Astrocyte of the hippocampus (primary cell): ENCODE measurements around the gene GRIA3.
A peak's percentile ranks its signal among the peaks of the same experiment; 100 is the strongest.
"Not testable (repeated sequence)": the region's sequence is repeated elsewhere in the genome, so short reads cannot be mapped to it uniquely, and the experiment has no call there.

Experiments used
- DNase-seq: peaks from one replicate; pipeline ENCODE4 v3.0.0; 2011; ENCODE audit warnings: low read depth, low spot score

Gene GRIA3

GRCh38 chrX:123455693-123456092 lies 271.6 kb downstream of the GRIA3 start:
- DNase-seq = no peak

- no peak for DNase-seq
Observed at GRCh38 chrX:123464709-123465108, 280.6 kb downstream of the GRIA3 start.

DNA sequence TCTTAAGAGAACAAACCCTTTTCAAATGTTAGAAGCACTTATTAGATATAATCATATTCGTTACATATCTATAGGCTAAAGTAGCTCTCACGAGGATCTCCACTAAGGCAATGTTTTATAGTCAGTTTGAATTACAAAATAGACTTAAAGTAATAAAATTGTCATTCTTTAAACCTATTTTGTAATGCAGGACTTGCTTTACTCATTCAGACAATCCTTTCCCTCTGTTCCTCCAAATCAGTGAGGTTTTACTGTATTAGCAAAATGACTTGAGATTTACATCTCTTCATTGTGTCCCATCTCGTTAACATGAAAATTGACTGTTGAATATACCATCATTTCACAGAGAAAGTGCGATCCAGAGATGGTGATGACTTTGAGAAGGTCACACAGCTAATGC lies 284.4 kb downstream of the GRIA3 start:
- DNase-seq = no peak

GRCh38 chrX:123475068-123475724 lies 291.1 kb downstream of the GRIA3 start:
- peak; percentile 36 for DNase-seq

DNA sequence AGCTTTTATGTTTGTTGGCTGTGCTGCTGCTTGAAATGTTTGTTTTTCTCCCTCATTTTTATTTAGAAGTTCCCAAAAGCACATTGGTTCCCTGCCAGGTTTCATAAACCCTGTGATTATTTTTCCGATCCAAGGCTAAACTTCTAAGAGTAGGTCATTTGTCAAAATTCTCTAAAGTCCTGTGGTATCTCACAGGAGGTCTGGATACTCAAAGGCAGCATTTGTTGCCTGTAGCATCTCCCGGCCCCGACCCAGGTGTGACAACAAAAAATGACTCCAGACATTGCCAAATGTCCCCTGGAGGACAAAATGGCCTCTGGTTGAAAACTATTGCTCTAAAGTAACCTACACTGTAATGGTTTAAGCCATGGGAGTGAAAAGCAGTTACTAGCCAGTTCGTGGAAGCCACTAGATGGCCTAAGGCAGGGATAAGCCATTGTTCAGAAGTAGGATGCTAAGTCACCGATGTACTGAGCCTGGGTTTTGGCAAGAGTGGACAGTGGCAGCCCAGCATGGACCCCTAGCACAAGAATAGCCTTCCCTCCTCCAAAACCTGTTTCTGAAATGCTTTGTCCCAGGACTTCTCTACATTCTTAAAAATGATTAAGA lies 292.6 kb downstream of the GRIA3 start:
- DNase-seq = peak; percentile 57

GRCh38 chrX:123477673-123478072 lies 293.6 kb downstream of the GRIA3 start:
- no peak for DNase-seq

DNA sequence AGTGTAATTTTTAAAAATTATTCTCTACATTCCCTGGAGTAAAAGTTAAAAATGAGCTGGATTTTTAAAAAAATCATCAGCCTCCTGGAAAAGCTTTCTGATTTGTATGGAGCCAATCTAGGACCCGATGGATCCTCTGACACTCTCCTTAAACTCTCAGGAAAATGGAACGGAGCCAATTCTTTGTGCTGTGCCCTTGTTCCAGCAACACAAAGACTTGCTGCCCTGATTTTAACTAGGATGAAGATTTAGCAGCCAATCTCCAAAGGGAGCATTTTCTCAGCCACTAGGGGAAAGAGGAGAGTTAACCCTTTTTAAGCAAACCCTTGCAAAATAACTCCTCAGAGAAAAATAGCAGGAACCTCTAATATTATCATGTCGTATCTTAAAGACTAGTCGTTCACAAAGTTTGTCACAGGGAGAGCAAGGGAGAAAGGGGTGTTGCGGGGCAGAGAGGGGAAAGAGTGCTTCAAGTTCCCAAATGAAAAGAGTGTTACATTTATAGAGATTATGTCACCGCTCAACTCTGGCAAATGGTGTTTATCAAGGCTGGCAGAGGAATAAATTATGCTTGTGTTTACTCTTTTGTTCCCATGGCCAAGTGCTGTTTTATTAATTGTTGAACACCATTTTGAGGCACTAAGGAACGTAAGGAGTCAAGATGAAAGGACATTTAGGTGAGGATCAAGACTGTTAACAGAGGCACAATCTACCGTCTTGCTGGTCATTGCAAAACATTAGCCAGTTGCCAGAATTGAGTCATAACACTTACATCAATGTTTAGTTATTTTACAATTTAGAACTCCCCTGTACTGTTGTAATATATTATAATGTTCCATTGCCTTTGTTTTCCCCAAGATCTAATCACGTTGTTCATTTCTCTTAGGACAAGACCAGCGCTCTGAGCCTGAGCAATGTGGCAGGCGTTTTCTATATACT lies 298.1 kb downstream of the GRIA3 start:
- DNase-seq = peak; percentile 26

DNA sequence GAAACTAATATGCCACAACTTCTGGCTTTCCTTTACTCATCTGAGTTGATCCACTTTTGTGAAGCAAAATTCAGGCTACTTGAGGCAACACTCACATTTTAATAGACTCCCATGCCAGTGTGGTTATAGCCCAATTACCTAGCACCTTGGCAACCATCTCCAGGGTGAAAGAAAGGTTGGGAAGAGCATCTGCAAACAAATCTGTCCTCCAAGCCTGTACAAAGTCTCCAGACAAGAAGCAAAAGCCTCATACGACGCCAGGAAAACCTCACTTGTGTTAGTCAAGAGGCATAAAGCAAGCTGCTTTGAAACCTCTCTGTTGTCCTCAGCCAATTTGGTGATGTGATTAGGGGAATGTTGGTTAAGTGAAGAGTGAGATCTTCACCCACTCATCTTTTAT lies 302.2 kb downstream of the GRIA3 start:
- no peak for DNase-seq

GRCh38 chrX:123487236-123487635 lies 303.2 kb downstream of the GRIA3 start:
- no peak for DNase-seq

DNA sequence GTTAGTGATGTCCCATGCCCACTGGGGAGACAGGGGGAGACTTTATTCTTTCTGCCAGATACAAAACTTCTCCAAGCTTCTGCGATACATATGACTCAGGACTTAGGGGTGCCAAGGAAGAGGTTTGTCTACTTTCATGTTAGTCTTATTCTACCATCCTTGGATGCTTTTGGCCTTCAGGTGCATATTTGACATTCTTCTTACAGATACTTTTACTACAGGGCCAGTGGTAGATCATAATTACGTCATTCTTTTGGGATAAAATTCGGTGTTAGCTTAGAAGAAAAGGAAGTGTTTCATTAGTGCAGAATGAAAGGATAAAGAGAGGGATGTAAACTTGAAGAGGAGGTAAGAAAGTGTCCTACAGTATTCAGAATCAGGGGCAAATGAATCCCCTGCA lies 303.6 kb downstream of the GRIA3 start:
- no peak for DNase-seq

- DNase-seq = no peak
Observed at GRCh38 chrX:123489011-123489410, 304.9 kb downstream of the GRIA3 start.

- DNase-seq = no peak
Observed at GRCh38 chrX:123493857-123494256, 309.8 kb downstream of the GRIA3 start.

DNA sequence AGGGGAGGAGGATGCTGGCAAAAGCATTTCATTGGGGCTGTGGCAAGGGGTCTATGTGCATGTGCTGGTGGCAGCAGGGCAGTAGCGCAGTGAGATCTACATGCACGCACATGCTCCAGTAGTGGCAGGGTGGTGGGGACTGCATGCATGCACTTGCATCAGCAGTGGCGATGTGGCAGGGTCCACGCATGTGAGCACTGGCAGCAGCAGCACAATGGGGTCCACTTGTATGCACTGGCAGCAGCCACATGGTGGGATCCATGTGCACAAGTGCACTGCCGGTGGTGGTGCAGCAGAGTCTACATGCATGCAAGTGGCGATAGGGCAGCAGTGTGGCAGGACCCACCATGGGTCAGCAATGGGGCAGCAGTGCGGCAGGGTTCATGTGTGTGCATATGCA lies 315.7 kb downstream of the GRIA3 start:
- no peak for DNase-seq

DNA sequence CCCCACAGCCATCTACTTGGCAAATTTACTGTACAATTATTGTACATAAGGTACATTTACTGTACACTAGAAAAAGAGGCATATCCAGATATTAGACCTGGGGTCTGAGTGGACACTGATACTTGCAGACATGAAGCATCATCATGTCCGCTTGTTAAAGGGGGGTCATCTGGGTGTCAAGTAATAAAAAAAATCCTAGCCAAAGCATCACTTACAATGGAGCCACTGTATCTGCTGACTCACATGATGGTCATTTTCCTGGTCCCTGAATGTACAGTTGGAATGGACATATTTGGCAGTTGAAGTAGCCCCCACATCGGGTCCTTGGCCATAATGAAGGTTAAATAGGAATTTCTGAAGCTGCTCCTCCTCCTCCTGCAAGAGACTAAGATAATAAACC lies 320.0 kb downstream of the GRIA3 start:
- no peak for DNase-seq

DNA sequence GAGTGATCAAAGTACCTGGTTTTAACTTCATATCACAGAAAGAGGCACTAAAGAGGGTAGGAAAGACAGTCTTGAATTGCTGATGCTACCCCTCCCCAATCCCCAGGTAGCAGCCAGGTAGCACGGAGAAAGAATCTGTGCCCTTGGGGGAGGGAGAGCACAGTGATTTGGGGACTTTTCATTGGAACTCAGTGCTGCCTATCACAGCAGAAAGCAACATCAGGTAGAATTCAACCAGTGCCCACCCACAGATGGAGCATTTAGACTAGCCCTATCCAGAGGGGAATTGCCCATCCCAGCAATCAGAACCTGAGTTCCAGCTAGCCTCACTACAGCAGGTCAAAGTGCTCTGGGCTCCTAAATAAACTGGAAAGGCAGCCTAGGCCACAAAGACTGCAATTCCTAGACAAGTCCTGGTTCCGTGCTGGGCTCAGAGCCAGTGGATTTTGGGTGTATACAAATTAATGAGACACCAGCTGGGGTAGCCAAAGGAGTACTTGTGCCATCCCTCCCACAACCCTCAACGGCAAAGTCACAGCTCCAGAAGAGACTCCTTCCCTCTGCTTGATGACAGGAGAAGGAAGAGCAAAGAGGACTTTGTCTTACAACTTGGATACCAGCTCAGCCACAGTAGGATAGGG lies 320.7 kb downstream of the GRIA3 start:
- DNase-seq = no peak

- DNase-seq = no peak
Observed at GRCh38 chrX:123513585-123514278, 329.7 kb downstream of the GRIA3 start.

DNA sequence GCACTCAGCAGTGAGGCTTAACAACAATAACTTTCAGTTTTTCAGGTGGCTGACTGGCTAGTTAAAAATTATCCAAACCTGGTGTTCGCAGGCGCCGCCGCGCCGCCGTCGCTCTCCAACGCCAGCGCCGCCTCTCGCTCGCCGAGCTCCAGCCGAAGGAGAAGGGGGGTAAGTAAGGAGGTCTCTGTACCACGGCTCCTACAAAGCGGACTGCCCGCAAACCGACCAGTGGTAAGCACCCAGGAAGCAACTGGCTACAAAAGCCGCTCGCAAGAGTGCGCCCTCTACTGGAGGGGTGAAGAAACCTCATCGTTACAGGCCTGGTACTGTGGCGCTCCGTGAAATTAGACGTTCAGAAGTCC lies 330.2 kb downstream of the GRIA3 start:
- not testable (repeated sequence) for DNase-seq

DNA sequence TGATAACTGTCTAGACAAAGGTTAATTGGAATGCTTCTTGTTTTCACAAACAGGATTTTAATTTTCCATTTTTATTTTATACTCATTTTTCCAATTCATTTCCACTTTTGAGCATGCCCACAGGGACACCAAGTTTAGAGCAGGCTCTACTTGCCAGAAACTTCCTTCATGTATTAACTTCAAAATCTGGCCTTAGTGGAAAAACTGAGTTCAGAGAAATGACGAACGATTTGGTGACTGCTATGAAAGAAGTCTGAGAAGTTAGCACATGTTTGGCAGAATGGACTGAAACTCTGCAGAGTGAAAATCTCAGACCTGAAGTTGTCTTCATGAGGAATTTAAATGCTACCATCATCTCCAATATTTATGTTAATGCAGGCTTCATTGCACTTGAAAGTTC lies 334.7 kb downstream of the GRIA3 start:
- no peak for DNase-seq

GRCh38 chrX:123525123-123525725 lies 341.1 kb downstream of the GRIA3 start:
- DNase-seq = peak; percentile 47

- not testable (repeated sequence) for DNase-seq
Observed at GRCh38 chrX:123530726-123531125, 346.6 kb downstream of the GRIA3 start.
